ENCODE data around the gene MAPK1IP1L.
"Not testable (repeated sequence)": the region's sequence is repeated elsewhere in the genome, so short reads cannot be mapped to it uniquely, and the experiment has no call there.

Gene MAPK1IP1L

DNA sequence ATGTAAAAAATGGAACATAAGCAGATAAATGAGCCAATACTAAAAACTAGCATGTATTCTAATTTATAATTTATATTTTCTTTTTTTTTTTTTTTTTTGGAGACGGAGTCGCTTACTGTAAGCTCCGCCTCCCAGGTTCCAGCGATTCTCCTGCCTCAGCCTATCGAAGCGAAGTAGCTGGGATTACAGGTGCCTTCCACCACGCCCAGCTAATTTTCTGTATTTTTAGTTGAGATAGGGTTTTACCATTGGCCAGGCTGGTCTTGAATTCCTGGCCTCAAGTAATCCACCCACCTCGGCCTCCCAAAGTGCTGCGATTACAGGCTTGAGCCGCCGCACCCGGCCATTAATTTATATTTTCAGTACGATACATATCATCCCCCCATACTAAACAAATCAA is 2.7 kb downstream of the MAPK1IP1L start:
- no peak overlapping the region for H3K4me3 ChIP-seq (ENCODE audit: low read depth, low read length)
- no peak for DNase-seq (ENCODE audit: low read depth)
- TF ChIP-seq, protein P1, sequence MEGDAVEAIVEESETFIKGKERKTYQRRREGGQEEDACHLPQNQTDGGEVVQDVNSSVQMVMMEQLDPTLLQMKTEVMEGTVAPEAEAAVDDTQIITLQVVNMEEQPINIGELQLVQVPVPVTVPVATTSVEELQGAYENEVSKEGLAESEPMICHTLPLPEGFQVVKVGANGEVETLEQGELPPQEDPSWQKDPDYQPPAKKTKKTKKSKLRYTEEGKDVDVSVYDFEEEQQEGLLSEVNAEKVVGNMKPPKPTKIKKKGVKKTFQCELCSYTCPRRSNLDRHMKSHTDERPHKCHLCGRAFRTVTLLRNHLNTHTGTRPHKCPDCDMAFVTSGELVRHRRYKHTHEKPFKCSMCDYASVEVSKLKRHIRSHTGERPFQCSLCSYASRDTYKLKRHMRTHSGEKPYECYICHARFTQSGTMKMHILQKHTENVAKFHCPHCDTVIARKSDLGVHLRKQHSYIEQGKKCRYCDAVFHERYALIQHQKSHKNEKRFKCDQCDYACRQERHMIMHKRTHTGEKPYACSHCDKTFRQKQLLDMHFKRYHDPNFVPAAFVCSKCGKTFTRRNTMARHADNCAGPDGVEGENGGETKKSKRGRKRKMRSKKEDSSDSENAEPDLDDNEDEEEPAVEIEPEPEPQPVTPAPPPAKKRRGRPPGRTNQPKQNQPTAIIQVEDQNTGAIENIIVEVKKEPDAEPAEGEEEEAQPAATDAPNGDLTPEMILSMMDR (conservative IDR thresholded peaks at IDR 0.05; ENCODE audit: low read depth, low read length) = no peak

DNA sequence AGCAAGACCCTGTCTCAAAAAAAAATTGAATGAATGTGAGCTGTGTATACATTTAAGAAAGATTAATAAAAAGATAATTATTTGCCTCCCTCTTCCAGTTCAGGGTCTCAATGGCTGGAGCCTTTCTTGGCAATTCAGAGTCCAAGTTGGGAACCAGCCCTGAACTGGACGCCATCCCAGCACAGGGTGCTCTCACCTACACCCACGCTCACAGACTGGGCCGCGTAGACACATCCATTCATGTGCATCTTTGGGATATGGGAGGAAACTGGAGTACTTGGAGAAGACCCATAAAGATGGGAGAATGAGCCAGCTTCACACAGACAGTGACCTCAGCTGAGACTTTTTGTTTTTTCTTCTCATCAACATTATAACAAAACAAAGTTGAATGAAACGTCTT is 6.5 kb downstream of the MAPK1IP1L start:
- DNase-seq (ENCODE audit: low read depth) = no peak
- H3K4me3 ChIP-seq (ENCODE audit: low read depth, low read length) = no peak overlapping the region
- TF ChIP-seq, protein P1 (conservative IDR thresholded peaks at IDR 0.05; ENCODE audit: low read depth, low read length) = no peak

- no peak for DNase-seq (ENCODE audit: low read depth)
- H3K4me3 ChIP-seq (ENCODE audit: low read depth, low read length) = no peak overlapping the region
- TF ChIP-seq, protein P1 (conservative IDR thresholded peaks at IDR 0.05; ENCODE audit: low read depth, low read length) = no peak
These were observed 7.9 kb downstream of the MAPK1IP1L start for GRCh38 chr14:55059333-55059732.

GRCh38 chr14:55062517-55063351 is 11.3 kb downstream of the MAPK1IP1L start:
- H3K4me3 ChIP-seq (ENCODE audit: low read depth, low read length) = no peak overlapping the region
- no peak for DNase-seq (ENCODE audit: low read depth)
- TF ChIP-seq, protein P1 (conservative IDR thresholded peaks at IDR 0.05; ENCODE audit: low read depth, low read length) = no peak

- not testable (repeated sequence) for H3K4me3 ChIP-seq (ENCODE audit: low read depth, low read length); DNase-seq (ENCODE audit: low read depth)
These were observed 13.4 kb downstream of the MAPK1IP1L start for GRCh38 chr14:55064896-55065295.

DNA sequence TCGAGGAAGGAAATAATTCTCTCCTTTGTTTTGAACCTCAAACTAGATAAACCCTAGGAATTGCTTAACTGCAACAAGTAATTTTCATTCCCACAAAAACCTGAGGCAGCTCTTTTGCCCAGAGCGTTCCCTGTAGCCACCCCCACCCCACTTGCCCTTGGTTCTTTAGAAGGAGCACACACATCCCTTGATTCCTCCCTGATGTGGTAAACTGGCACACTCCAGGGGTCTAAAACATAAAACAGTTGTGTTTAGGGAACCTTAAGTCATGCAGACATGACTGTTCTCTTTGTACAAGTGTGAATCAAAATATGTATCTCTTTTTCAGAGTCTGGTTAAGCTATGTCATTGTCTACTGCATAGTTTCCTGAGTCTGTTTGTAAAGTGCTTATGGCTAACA is 14.0 kb downstream of the MAPK1IP1L start:
- DNase-seq (ENCODE audit: low read depth) = no peak
- TF ChIP-seq, protein P1 (conservative IDR thresholded peaks at IDR 0.05; ENCODE audit: low read depth, low read length) = no peak
- no peak overlapping the region for H3K4me3 ChIP-seq (ENCODE audit: low read depth, low read length)

DNA sequence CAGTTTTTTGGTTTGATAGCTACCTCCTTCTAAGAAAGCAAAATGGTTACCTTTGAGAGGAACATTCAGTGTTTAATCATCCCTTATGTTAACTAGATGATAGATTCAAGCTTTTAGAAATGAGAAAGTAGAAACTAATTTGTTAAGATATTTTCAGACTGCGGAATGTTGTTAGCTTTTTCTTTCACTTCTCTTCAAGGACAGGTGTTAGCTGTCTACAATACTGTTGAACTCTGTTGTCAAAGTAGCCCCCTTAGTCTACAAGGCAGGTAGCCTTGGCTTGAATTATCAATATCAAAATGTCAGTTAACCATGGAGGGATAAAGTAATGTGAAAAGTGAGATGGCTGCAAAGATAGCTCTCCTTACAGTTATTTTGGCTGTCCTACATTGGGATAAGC is 14.8 kb downstream of the MAPK1IP1L start:
- TF ChIP-seq, protein P1 (conservative IDR thresholded peaks at IDR 0.05; ENCODE audit: low read depth, low read length) = no peak
- H3K4me3 ChIP-seq (ENCODE audit: low read depth, low read length) = no peak overlapping the region
- DNase-seq (ENCODE audit: low read depth) = no peak

Data from choroid plexus epithelial cell (primary cell).